Measurements from ENCODE around the gene CTTNBP2NL. TPM values are rescaled to one million over a fixed set of nuclear protein-coding genes. Genes with fewer than 3 reads are reported as not detected.

The CTTNBP2NL gene
- total RNA-seq, 1 experiment from 2014 or later = 32.2 TPM

- Histone ChIP-seq H3K9me2 (ENCODE audit: insufficient read depth) (no peaks in the 10 kb centered on the region), H3K79me2 (ENCODE audit: low read depth) (no peaks in the 10 kb centered on the region), H3K27ac (0 out of 2 replicates have a peak overlapping the region, but pooled peaks have one; percentile 3), H2AFZ (no peak overlapping the region), H3F3A (ENCODE audit: insufficient read depth, low read depth) (peaks cover 24% of the 10 kb centered on the region; the same call in 1 of the 2 replicates), H4K20me1 (ENCODE audit: insufficient read depth) (no peaks in the 10 kb centered on the region), H3K36me3 (ENCODE audit: low read depth) (peaks cover 22% of the 10 kb centered on the region), H3K4me1 (replicated peaks; ENCODE audit: insufficient read depth) (peaks cover 38% of the 10 kb centered on the region), H3K27me3 (ENCODE audit: insufficient read depth, low read depth) (no peaks in the 10 kb centered on the region), H3K9me3 (ENCODE audit: insufficient read depth, low read depth) (no peaks in the 10 kb centered on the region), H3K4me2 (peak overlapping the region; percentile 1; the same call in 1 of the 2 replicates), H3K4me3 (no peak overlapping the region)
- intact Hi-C loops (cut with micrococcal nuclease; ENCODE audit: unreplicated experiment) = loop anchor here (10.0 kb wide), 2 partner anchors 154 to 244 kb away; partner anchors contain the start of genes CAPZA1, RHOC and ST7L
- TF ChIP-seq EZH2 (IDR thresholded peaks at IDR 0.05; ENCODE audit: low read depth) (no peak), CTCF (conservative IDR thresholded peaks at IDR 0.05) (no peak)
- DNase-seq = no peak
- BruUV-seq (replicated peaks) = no TSS peak
- CTCF ChIA-PET = no interaction called here
- POLR2A ChIA-PET (ENCODE audit: unreplicated experiment) = no interaction called here
These were observed 64.6 kb downstream of the CTTNBP2NL start for GRCh38 chr1:112460615-112461014.

DNA sequence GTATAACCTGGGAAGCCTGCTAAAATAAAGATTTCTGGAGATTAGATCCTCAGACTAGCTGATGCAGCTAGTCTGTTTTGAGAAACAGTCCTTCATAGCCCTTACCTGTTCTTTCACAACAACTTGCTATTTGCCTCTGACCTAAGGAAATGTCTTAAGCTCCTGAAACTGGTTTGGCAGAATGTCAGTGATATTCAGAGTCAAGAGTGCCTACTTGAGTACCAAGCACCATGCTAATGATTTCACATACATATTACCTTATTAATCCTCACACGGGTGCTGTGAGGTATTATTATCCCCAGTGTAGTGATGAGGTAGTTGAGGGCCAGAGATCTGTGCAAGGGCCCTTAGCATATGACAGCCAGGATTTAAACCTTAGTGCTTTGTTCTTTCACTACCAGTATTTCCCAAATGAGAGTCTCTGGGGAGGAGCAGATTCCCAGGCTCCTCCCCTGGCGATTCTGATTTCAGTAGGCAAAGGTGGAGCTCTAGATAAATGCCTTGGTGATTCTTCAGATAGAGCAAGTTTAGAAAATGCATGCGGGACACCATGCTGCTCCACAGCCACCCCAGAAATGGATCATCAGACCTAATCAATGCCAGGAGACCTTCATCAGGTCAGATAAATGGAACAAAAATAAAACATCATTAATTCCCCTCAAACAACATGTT is 65.3 kb downstream of the CTTNBP2NL start:
- intact Hi-C loops (cut with micrococcal nuclease; ENCODE audit: unreplicated experiment) = loop anchor here (10.0 kb wide), 2 partner anchors 153 to 243 kb away; partner anchors contain the start of genes CAPZA1, RHOC and ST7L
- H2AFZ ChIP-seq = no peak overlapping the region
- POLR2A ChIA-PET (ENCODE audit: unreplicated experiment) = no interaction called here
- H3F3A ChIP-seq (ENCODE audit: insufficient read depth, low read depth) = peaks cover 27% of the 10 kb centered on the region; the same call in 1 of the 2 replicates
- no peaks in the 10 kb centered on the region for H4K20me1 ChIP-seq (ENCODE audit: insufficient read depth)
- H3K27ac ChIP-seq = 0 out of 2 replicates have a peak overlapping the region, but pooled peaks have one; percentile 3
- H3K4me2 ChIP-seq = peak overlapping the region; percentile 1; the same call in 1 of the 2 replicates
- no peaks in the 10 kb centered on the region for H3K9me2 ChIP-seq (ENCODE audit: insufficient read depth)
- DNase-seq = peak in 1 of 2 experiments; percentile 87
- CTCF ChIA-PET = no interaction called here
- BruUV-seq (replicated peaks) = no TSS peak
- peaks cover 43% of the 10 kb centered on the region for H3K4me1 ChIP-seq (replicated peaks; ENCODE audit: insufficient read depth)
- TF ChIP-seq CTCF (conservative IDR thresholded peaks at IDR 0.05) (no peak), EZH2 (IDR thresholded peaks at IDR 0.05; ENCODE audit: low read depth) (no peak)
- no peaks in the 10 kb centered on the region for H3K27me3 ChIP-seq (ENCODE audit: insufficient read depth, low read depth)
- no peaks in the 10 kb centered on the region for H3K79me2 ChIP-seq (ENCODE audit: low read depth)
- no peaks in the 10 kb centered on the region for H3K9me3 ChIP-seq (ENCODE audit: insufficient read depth, low read depth)
- no peak overlapping the region for H3K4me3 ChIP-seq
- H3K36me3 ChIP-seq (ENCODE audit: low read depth) = peaks cover 16% of the 10 kb centered on the region; the same call in 1 of the 2 replicates

- no TSS peak for BruUV-seq (replicated peaks)
- H3K27ac ChIP-seq = no peak overlapping the region
- peaks cover 27% of the 10 kb centered on the region; the same call in 1 of the 2 replicates for H3F3A ChIP-seq (ENCODE audit: insufficient read depth, low read depth)
- intact Hi-C loops (cut with micrococcal nuclease; ENCODE audit: unreplicated experiment) = loop anchor here (10.0 kb wide), 2 partner anchors 152 to 242 kb away; partner anchors contain the start of genes CAPZA1, RHOC and ST7L
- no peaks in the 10 kb centered on the region for H3K9me3 ChIP-seq (ENCODE audit: insufficient read depth, low read depth)
- H3K27me3 ChIP-seq (ENCODE audit: insufficient read depth, low read depth) = no peaks in the 10 kb centered on the region
- H4K20me1 ChIP-seq (ENCODE audit: insufficient read depth) = no peaks in the 10 kb centered on the region
- no peaks in the 10 kb centered on the region for H3K79me2 ChIP-seq (ENCODE audit: low read depth)
- H3K36me3 ChIP-seq (ENCODE audit: low read depth) = 0 out of 2 replicates have a peak, but pooled peaks cover 3% of the 10 kb centered on the region
- ChIA-PET CTCF (interaction anchor here (0.5 to 0.7 kb wide), 2 partner anchors 40 to 830 kb away, joined by 4 read pairs; no protein-coding TSS in a partner anchor), POLR2A (ENCODE audit: unreplicated experiment) (no interaction called here)
- H3K4me2 ChIP-seq = no peak overlapping the region
- H3K9me2 ChIP-seq (ENCODE audit: insufficient read depth) = no peaks in the 10 kb centered on the region
- no peak overlapping the region for H2AFZ ChIP-seq
- no peak for DNase-seq
- TF ChIP-seq EZH2 (IDR thresholded peaks at IDR 0.05; ENCODE audit: low read depth) = no peak
- TF ChIP-seq CTCF (conservative IDR thresholded peaks at IDR 0.05) = no peak
- peaks cover 47% of the 10 kb centered on the region for H3K4me1 ChIP-seq (replicated peaks; ENCODE audit: insufficient read depth)
- no peak overlapping the region for H3K4me3 ChIP-seq
These were observed 66.9 kb downstream of the CTTNBP2NL start for GRCh38 chr1:112462953-112463279.

Data from PC-9 (cell line).